HG03469 (cell line): ENCODE results near the gene ZNF765.
"Not testable (repeated sequence)": the region's sequence is repeated elsewhere in the genome, so short reads cannot be mapped to it uniquely, and the experiment has no call there.

ENCODE experiments used
- ATAC-seq: cut with Tn5 transposase; IDR thresholded peaks from one replicate; pipeline ENCODE4 v1.9.1; 2021; ENCODE audit warnings: mild to moderate bottlenecking, moderate library complexity, moderate number of reproducible peaks; ENCODE audit not compliant: unreplicated experiment

ZNF765 gene

DNA sequence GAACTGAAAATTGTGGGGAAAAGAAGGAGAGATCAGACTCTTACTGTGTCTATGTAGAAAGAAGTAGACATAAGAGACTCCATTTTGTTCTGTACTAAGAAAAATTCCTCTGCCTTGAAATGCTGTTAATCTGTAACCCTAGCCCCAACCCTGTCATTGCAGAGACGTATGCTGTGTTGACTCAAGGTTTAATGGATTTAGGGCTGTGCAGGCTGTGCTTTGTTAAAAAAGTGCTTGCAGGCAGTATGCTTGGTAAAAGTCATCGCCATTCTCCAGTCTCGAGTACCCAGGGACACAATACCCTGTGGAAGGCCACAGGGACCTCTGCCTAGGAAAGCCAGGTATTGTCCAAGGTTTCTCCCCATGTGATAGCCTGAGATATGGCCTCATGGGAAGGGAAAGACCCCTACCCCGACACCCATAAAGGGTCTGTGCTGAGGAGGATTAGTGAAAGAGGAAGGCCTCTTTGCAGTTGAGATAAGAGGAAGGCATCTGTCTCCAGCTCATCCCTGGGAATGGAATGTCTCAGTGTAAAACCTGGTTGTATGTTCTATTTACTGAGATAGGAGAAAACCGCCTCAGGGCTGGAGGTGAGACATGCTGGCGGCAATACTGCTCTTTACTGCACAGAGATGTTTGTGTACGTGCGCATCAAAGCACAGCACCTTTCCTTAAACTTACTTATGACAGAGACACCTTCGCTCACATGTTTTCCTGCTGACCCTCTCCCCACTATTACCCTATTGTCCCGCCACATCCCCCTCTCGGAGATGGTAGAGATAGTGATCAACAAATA is 25.8 kb downstream of the ZNF765 start:
- ATAC-seq: not testable (repeated sequence)

- no peak for ATAC-seq
These were observed 27.6 kb downstream of the ZNF765 start for GRCh38 chr19:53422551-53422950.

DNA sequence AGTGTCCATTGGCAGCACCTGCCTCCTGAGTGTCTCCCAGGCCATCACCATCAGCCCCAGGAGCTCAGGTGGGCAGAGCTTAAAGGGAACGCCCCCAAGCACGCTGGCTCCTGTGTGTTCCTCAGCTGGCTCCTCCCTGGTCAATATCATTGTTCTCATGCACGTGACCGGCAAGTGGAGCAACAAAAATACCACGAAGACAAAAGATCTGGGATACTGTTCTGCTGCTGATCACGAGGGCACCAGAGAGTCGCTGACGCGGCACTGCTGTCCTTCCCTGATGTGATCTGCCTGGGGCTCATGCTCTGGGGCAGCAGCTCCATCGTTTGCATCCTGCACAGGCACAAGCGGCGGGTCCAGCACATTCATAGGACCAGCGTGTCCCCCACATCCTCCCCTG is 28.1 kb downstream of the ZNF765 start:
- ATAC-seq: not testable (repeated sequence)

GRCh38 chr19:53423680-53424079 is 28.7 kb downstream of the ZNF765 start:
- not testable (repeated sequence) for ATAC-seq

- ATAC-seq: no peak
These were observed 30.1 kb downstream of the ZNF765 start for GRCh38 chr19:53424968-53425597.

DNA sequence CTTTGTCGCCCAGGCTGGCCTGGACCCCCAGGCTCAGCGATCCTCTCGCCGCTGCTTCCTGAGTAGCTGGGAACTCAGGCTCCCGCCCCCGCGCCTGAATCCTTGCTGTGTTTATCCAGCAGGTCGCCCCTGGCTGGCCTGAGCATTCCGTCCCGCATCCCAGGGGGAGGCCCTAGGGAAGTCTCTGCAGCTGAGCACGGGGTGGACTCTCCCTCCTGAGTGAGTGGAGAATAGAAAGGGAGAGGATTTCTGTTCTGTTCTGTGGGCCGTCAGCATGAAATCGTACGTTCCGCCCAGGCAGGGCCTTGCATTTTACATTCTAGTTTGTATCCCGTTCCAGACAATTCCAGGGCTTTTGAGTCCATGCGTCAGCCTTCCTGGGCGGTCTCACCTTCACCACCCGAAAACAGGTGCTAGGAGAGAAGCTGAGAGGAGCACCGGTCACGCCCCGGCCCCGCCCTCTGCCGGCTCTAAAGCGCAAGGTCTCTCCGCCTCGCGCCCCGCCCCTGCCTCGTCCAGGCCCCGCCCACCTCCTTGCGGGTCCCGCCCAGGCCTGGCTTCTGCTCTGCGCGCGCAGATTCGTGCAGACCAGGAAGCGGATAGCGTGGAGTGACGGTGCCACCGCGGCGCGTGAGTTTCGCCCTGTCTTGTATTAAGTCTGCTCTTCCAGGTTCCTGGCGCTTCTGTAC is 36.6 kb downstream of the ZNF765 start, which contains the start of gene ZNF761:
TSS of gene ZNF761 (plus strand) at position 586 of the 689 bp plus-strand sequence. CDS start 15,285 bp downstream, outside the sequence.
- ATAC-seq: peak; percentile 84

- ATAC-seq: peak; percentile 12
These were observed 37.2 kb downstream of the ZNF765 start for GRCh38 chr19:53432088-53432661.

DNA sequence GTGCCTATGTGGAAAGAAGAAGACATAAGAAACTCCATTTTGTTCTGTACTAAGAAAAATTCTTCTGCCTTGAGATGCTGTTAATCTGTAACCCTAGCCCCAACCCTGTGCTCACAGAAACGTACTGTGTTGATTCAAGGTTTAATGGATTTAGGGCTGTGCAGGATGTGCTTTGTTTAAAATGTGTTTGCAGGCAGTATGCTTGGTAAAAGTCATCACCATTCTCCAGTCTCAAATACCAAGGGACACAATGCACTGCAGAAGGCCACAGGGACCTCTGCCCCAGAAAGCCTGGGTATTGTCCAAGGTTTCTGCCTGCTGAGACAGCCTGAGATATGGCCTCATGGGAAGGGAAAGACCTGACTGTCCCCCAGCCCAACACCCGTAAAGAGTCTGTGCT is 48.9 kb downstream of the ZNF765 start:
- ATAC-seq: not testable (repeated sequence)

- not testable (repeated sequence) for ATAC-seq
These were observed 52.2 kb downstream of the ZNF765 start for GRCh38 chr19:53447196-53447595.

DNA sequence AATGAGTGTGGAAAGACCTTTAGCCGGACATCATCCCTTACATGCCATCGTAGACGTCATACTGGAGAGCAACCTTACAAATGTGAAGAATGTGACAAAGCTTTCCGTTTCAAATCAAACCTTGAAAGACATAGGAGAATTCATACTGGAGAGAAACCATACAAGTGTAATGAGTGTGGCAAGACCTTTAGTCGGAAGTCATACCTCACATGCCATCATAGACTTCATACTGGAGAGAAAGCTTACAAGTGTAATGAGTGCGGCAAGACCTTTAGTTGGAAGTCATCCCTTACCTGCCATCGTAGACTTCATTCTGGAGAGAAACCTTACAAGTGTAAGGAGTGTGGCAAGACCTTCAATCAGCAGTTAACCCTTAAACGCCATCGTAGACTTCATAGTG is 60.9 kb downstream of the ZNF765 start:
- ATAC-seq: no peak

GRCh38 chr19:53460131-53460721 is 65.3 kb downstream of the ZNF765 start:
- ATAC-seq: not testable (repeated sequence)

GRCh38 chr19:53461866-53462265 is 66.9 kb downstream of the ZNF765 start:
- ATAC-seq: no peak

GRCh38 chr19:53462861-53463260 is 67.9 kb downstream of the ZNF765 start:
- ATAC-seq: no peak

- ATAC-seq: no peak
These were observed 68.3 kb downstream of the ZNF765 start for GRCh38 chr19:53463263-53463662.

GRCh38 chr19:53466726-53467484 is 72.0 kb downstream of the ZNF765 start:
- no peak for ATAC-seq

DNA sequence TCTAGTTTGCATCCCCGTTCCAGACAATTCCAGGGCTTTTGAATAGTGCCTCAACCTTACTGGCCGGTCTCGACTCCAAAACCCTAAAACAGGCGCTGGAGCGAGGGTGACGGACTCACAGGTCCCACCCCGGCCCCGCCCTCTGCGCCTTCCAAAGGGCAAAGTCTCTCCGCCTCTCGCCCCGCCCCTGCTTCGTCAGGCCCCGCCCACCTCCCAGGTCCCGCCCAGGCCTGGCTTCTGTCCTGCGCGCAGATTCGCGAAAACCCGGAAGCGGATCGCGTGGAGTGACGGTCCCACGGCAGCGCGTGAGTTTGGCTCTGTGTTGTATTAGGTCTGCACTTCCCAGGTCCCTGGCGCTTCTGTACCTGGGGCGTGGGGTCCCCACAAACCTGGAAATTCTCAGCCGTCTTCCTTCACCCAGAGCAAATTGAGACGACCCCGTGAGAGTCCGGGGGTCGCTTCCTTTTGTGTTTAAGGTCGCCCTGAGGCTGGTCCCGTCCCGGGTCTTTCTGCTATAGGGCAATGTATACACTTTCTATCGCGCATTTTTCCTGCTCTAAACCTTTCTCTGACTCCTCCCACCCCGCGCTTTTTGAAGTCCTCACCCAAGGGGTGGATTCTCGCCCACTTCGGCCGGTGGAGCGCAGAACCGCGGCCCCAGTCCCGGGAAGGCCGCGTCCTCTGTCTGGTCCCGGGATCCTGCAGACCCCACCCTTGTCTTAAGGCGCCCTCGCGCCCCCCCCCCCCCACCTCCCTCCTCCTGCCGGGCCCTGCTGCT is 72.7 kb downstream of the ZNF765 start, which contains the start of gene ZNF813:
TSS of gene ZNF813 (plus strand) at position 249 of the 778 bp plus-strand sequence. CDS start 16,090 bp downstream, outside the sequence.
- ATAC-seq: no peak

GRCh38 chr19:53468628-53469027 is 73.7 kb downstream of the ZNF765 start:
- not testable (repeated sequence) for ATAC-seq

DNA sequence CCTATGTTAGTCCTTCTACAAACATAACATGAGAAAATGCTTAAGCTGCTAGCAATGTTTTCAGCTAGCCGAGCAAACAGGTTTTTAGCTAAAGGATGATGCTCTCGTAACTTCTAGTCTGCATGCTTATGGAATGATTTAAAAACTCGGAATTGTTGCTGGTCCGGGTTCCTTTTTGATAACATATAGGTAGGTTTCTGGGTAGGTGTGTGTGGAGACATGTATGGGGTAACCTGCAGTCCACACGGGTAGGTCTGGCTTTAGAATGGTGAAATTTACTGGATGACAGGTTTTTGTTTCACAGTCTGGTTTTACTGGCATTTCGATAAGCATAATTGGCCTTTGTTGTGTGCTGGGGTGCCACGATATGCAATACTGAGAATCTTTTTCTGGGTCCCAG is 77.0 kb downstream of the ZNF765 start:
- no peak for ATAC-seq

DNA sequence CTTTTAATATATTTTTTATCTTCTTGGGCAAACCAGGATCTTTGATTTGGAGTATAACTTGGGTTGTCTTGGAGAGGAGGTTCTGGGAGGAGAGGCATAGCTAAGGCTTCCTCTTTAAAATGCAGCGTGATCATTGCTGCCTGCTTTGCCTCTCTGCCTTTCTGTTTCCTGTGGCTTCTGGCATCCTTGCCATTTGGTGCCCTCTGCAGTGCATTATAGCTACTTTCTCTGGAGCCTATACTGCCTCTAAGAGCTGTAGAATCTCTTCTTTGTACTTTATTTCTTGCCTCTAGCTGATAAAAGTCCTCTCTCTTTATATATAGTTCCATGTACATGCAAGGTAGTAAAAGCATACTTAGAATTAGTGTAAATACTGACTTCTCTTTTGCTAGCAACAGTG is 79.9 kb downstream of the ZNF765 start:
- ATAC-seq: not testable (repeated sequence)
